CD4-positive, alpha-beta T cell (primary cell): ENCODE results near the gene IGFL1. TPM values are rescaled to one million over a fixed set of nuclear protein-coding genes. Genes with fewer than 3 reads are reported as not detected.
"Not testable (repeated sequence)": the region's sequence is repeated elsewhere in the genome, so short reads cannot be mapped to it uniquely, and the experiment has no call there.

ENCODE experiments used
- ATAC-seq: fragments of 200-7000 bp; cut with Tn5 transposase; one replicate; pipeline ENCODE4 v1.10.0; 2022; ENCODE audit warnings: mild to moderate bottlenecking; ENCODE audit not compliant: poor library complexity
- CTCF ChIA-PET: fragments of 350-600 bp; sonication (Branson Sonifier 250); formaldehyde crosslinking; loops from one replicate; lab custom pipeline; 2021; ENCODE audit warnings: antibody characterized with exemption, inconsistent platforms; lab: Charles Lee
- POLR2A ChIA-PET: fragments of 350-600 bp; sonication (Branson Sonifier 250); formaldehyde crosslinking; loops from one replicate; lab custom pipeline; 2021; ENCODE audit warnings: antibody characterized with exemption, inconsistent platforms; lab: Charles Lee
- DNase-seq, 14 experiments: peaks; one replicate each; pipeline ENCODE4 v3.0.0-alpha.2; 2013 to 2020; ENCODE audit warnings: mixed read lengths in 2 of 14
- H3K27ac ChIP-seq, 2 donors: one replicate each; pipeline versions ENCODE4 v1.5.1 to v1.7.0; 2013; ENCODE audit warnings: low read length in 2 of 2, low read depth in 1 of 2, mild to moderate bottlenecking in 1 of 2
- H3K27me3 ChIP-seq, 2 experiments: 1 replicate in 1 of 2; 2 replicates in 1 of 2; pipeline versions ENCODE4 v1.6.1 to v1.7.0; 2013; ENCODE audit warnings: low read length in 2 of 2, control low read depth in 1 of 2, mild to moderate bottlenecking in 1 of 2, moderate library complexity in 1 of 2; ENCODE audit not compliant: insufficient read depth in 2 of 2, control insufficient read depth in 1 of 2
- H3K36me3 ChIP-seq: one replicate; pipeline ENCODE4 v1.6.1; 2013; ENCODE audit warnings: low read length, control low read depth; ENCODE audit not compliant: insufficient read depth
- H3K4me1 ChIP-seq: one replicate; pipeline ENCODE4 v1.6.1; 2013; ENCODE audit warnings: low read length, control low read depth; ENCODE audit not compliant: insufficient read depth
- H3K4me3 ChIP-seq: one replicate; pipeline ENCODE4 v1.5.1; 2013; ENCODE audit warnings: mild to moderate bottlenecking, low read length, moderate library complexity
- H3K9me3 ChIP-seq, 2 experiments: 1 replicate in 1 of 2; 2 replicates in 1 of 2; pipeline versions ENCODE4 v1.6.1 to v1.7.0; 2013; ENCODE audit warnings: low read length in 2 of 2, mild to moderate bottlenecking in 2 of 2, control low read depth in 1 of 2, moderate library complexity in 1 of 2; ENCODE audit not compliant: control insufficient read depth in 1 of 2, insufficient read depth in 1 of 2
- H3K27ac Mint-ChIP-seq: one replicate; pipeline ENCODE4 v1.8.0; 2020; ENCODE audit warnings: mixed read lengths
- H3K27me3 Mint-ChIP-seq: one replicate; pipeline ENCODE4 v1.8.0; 2021; ENCODE audit warnings: mixed read lengths
- H3K36me3 Mint-ChIP-seq: one replicate; pipeline ENCODE4 v1.8.0; 2021; ENCODE audit warnings: low read depth, mixed read lengths
- H3K4me1 Mint-ChIP-seq: one replicate; pipeline ENCODE4 v1.8.0; 2021; ENCODE audit warnings: low read depth, mixed read lengths
- H3K4me3 Mint-ChIP-seq: one replicate; pipeline ENCODE4 v1.8.0; 2020; ENCODE audit warnings: mild to moderate bottlenecking, mixed read lengths
- H3K9me3 Mint-ChIP-seq: one replicate; pipeline ENCODE4 v1.8.0; 2020; ENCODE audit warnings: mixed read lengths
- CTCF ChIP-seq: fragments of 200-600 bp; IDR thresholded peaks from one replicate; pipeline ENCODE4 v1.8.0; 2022; ENCODE audit warnings: antibody characterized with exemption, mild to moderate bottlenecking
- intact Hi-C, 2 experiments: fragments of 100-400 bp; cut with DNase I in 1 of 2; cut with micrococcal nuclease in 1 of 2; formaldehyde crosslinking; loops; one replicate each; pipeline versions ENCODE4 v1.15.1 to v1.9.0; 2023 to 2025; cut with DNase I, micrococcal nuclease
- total RNA-seq, 174 experiments: library from RNA in 2 of 174; stranded (reverse) in 2 of 174; gene quantifications; one replicate each; pipeline ENCODE4 v1.2.3 and lab custom pipeline; 2021 to 2026

Gene IGFL1
- total RNA-seq, 2 experiments from 2014 or later: not detected

- CTCF ChIA-PET: no interaction called here
- no peak for TF ChIP-seq CTCF
- intact Hi-C loops: no loop called here
- Histone ChIP-seq H3K27me3 (peaks cover 3 to 6% of the 10 kb centered on the region in 2 experiments), H3K36me3 (no peaks in the 10 kb centered on the region), H3K9me3 (no peaks in the 10 kb centered on the region), H3K27ac (no peak overlapping the region), H3K4me3 (no peak overlapping the region), H3K4me1 (no peaks in the 10 kb centered on the region)
- Mint-ChIP-seq H3K4me3 (no peak overlapping the region), H3K9me3 (no peaks in the 10 kb centered on the region), H3K27me3 (peaks cover 24% of the 10 kb centered on the region), H3K27ac (no peak overlapping the region), H3K36me3 (no peaks in the 10 kb centered on the region), H3K4me1 (no peaks in the 10 kb centered on the region)
- POLR2A ChIA-PET: no interaction called here
- DNase-seq: no peak
- no peak for ATAC-seq
Measured at GRCh38 chr19:46256855-46257254, 27.3 kb downstream of the IGFL1 start.

DNA sequence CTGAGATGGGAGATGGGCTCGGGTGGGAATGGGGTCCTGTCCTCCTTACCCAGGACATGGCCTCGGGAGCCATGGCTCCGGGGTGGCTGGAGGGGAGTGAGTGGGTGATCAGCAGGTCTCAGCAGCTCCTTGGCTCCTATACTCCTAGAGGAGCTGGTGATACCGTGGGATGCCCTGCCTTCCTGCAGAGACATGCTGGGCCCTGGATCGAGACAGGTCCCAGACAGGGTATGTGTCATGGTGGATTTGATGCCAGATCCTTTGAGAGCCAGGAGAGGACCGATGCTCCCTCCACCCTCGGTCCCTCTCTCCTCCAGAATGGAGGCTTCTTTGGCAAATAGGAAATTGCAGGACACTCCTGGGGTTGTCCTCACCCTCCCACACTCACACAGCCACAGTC lies 32.0 kb downstream of the IGFL1 start:
- H3K9me3 Mint-ChIP-seq, H3K4me3 ChIP-seq, H3K36me3 ChIP-seq, DNase-seq, H3K27ac ChIP-seq, H3K27ac Mint-ChIP-seq, H3K36me3 Mint-ChIP-seq, H3K9me3 ChIP-seq, intact Hi-C loops, H3K4me3 Mint-ChIP-seq, ATAC-seq, POLR2A ChIA-PET: not testable (repeated sequence)
- CTCF ChIA-PET: interaction anchor here (1.0 kb wide), 1 partner anchor 233 kb away, joined by 3 read pairs; no protein-coding TSS in a partner anchor
- Mint-ChIP-seq H3K27me3 (peaks cover 36% of the 10 kb centered on the region), H3K4me1 (peaks cover 13% of the 10 kb centered on the region)
- Histone ChIP-seq H3K4me1 (peaks cover 17% of the 10 kb centered on the region), H3K27me3 (peaks cover 3 to 15% of the 10 kb centered on the region in 2 experiments)

DNA sequence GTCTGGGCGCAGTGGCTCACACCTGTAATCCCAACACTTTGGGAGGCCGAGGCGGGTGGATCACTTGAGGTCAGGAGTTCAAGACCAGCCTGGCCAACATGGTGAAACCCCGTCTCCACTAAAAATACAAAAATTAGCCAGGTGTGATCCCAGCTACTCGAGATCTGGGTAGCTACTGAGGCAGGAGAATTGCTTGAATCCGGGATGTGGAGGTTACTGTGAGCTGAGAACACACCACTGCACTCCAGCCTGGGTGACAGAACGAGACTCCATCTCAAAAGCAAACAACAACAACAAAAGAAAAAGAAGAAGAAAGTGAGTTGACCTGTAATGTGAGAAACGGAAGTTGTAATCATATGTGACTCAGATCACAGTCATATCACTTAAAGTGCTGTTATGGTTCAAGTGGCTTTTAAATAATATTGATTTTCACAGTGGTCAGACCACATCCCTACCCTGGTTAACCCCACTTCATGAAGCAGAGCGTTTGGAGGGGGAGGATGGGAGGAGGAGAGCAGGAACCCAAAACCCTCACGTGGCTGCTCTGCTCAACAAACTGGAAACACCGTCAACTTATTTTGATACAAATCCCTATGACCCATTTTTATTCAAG lies 33.2 kb downstream of the IGFL1 start:
- CTCF ChIA-PET: interaction anchor here (1.0 kb wide), 1 partner anchor 234 kb away, joined by 3 read pairs; no protein-coding TSS in a partner anchor
- H3K36me3 Mint-ChIP-seq: not testable (repeated sequence)

DNA sequence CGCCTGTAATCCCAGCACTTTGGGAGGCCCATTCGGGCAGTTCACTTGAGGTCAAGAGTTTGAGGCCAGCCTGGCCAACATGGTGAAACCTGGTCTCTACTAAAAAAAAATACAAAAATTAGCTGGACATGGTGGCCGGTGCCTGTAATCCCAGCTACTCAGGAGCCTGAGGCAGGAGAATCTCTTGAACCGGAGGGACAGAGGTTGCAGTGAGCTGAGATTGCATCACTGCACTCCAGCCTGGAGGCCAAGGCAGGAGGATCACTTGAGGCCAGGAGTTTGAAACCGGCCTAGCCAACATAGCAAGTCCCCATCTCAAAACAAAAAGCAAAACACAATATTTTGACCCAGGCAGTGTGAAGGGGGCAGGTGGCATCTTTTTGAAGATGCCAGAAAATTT lies 35.3 kb downstream of the IGFL1 start:
- H3K27me3 ChIP-seq: peaks cover 3 to 18% of the 10 kb centered on the region in 2 experiments
- H3K9me3 ChIP-seq, H3K4me3 Mint-ChIP-seq, ATAC-seq, H3K9me3 Mint-ChIP-seq, H3K36me3 ChIP-seq, H3K4me3 ChIP-seq, POLR2A ChIA-PET, H3K36me3 Mint-ChIP-seq, H3K27ac ChIP-seq, H3K27ac Mint-ChIP-seq, DNase-seq: not testable (repeated sequence)
- CTCF ChIA-PET: interaction anchor here (0.9 to 4.5 kb wide), 6 partner anchors 16 to 248 kb away, joined by 4 to 35 read pairs (median 6); no protein-coding TSS in a partner anchor
- Mint-ChIP-seq H3K4me1 (peaks cover 13% of the 10 kb centered on the region), H3K27me3 (peaks cover 56% of the 10 kb centered on the region)
- intact Hi-C loops: loop anchor here (1.0 to 5.0 kb wide), 3 partner anchors 182 to 236 kb away; no protein-coding TSS in a partner anchor
- peaks cover 17% of the 10 kb centered on the region for H3K4me1 ChIP-seq

More for the DNA sequence above, 33.2 kb downstream of the IGFL1 start:
- H3K9me3 ChIP-seq, H3K27ac Mint-ChIP-seq, H3K4me3 Mint-ChIP-seq, intact Hi-C loops, H3K9me3 Mint-ChIP-seq, H3K36me3 ChIP-seq, H3K4me3 ChIP-seq, H3K27ac ChIP-seq, POLR2A ChIA-PET: not testable (repeated sequence)
- Mint-ChIP-seq H3K27me3 (peaks cover 44% of the 10 kb centered on the region), H3K4me1 (peaks cover 13% of the 10 kb centered on the region)
- DNase-seq (peak in 12 of 14 experiments; percentile 4 to 79 (median 26)), ATAC-seq (peak; percentile 81)
- peaks cover 17% of the 10 kb centered on the region for H3K4me1 ChIP-seq
- H3K27me3 ChIP-seq: peaks cover 3 to 18% of the 10 kb centered on the region in 2 experiments
